ENCODE measurements around the gene LYL1. TPM values are rescaled to one million over a fixed set of nuclear protein-coding genes. Genes with fewer than 3 reads are reported as not detected.
A peak's percentile ranks its signal among the peaks of the same experiment; 100 is the strongest.

Gene LYL1
- total and polyA plus RNA-seq, 9 of the 15 experiments (the other 6 are each of a cell fraction or from before 2014, with no cell fraction given) = 1.3 to 266 (median 34.0) TPM

GRCh38 chr19:13099073-13099999 lies 3.3 kb downstream of the LYL1 start (continued):
- TF ChIP-seq PATZ1 (CRISPR knock-in tag; IDR thresholded peaks at IDR 0.05; ENCODE audit: borderline replicate concordance) = no peak
- no peak for TF ChIP-seq NCOA2 (IDR thresholded peaks at IDR 0.05; ENCODE audit: partially characterized antibody in 2 of 2)
- no peak for TF ChIP-seq STAG1 (CRISPR knock-in tag; IDR thresholded peaks at IDR 0.05; ENCODE audit: borderline replicate concordance)
- no peak for TF ChIP-seq ILF3 (IDR thresholded peaks at IDR 0.05; ENCODE audit: borderline replicate concordance)
- peak; percentile 77 for TF ChIP-seq CTBP1 (IDR thresholded peaks at IDR 0.05; ENCODE audit: borderline replicate concordance)
- peak; percentile 52; the same call in 1 of the 2 replicates for TF ChIP-seq ZNF644 (tag; IDR thresholded peaks at IDR 0.05; ENCODE audit: low read depth)
- peak; percentile 97 for TF ChIP-seq L3MBTL2 (IDR thresholded peaks at IDR 0.05)
- no peak for TF ChIP-seq RNF219 (CRISPR knock-in tag; IDR thresholded peaks at IDR 0.05)
- TF ChIP-seq SMAD2 (IDR thresholded peaks at IDR 0.05; ENCODE audit: low read depth, low read length) = no peak
- peak; percentile 23; the same call in 1 of the 2 replicates for TF ChIP-seq ZNF24 (IDR thresholded peaks at IDR 0.05)
- TF ChIP-seq ZEB2 (IDR thresholded peaks at IDR 0.05) = no peak
- no peak for TF ChIP-seq ZNF449 (CRISPR knock-in tag; IDR thresholded peaks at IDR 0.05)
- no peak for TF ChIP-seq ZNF511 (CRISPR knock-in tag; IDR thresholded peaks at IDR 0.05)
- no peak for TF ChIP-seq RAD51 (IDR thresholded peaks at IDR 0.05; ENCODE audit: borderline replicate concordance, low read depth)
- TF ChIP-seq KDM4B (IDR thresholded peaks at IDR 0.05; ENCODE audit: borderline replicate concordance in 2 of 2, low read depth in 1 of 2) = no peak
- TF ChIP-seq ZBTB1 (CRISPR knock-in tag; IDR thresholded peaks at IDR 0.05; ENCODE audit: borderline replicate concordance, low read depth) = peak; percentile 97
- TF ChIP-seq YY1 (IDR thresholded peaks at IDR 0.05; ENCODE audit: borderline replicate concordance in 1 of 3, control insufficient read depth in 1 of 3, extremely low read depth in 1 of 3, insufficient read depth in 3 of 3, insufficient read length in 1 of 3, insufficient replicate concordance in 2 of 3, low read depth in 1 of 3, low read length in 2 of 3) = peak in 1 of 3 experiments; percentile 45
- no peak for TF ChIP-seq BDP1 (IDR thresholded peaks at IDR 0.05; ENCODE audit: insufficient read depth, insufficient read length)

Data from K562 (cell line).